Karpas-422 (cell line): ENCODE measurements around the gene GGTA1. TPM values are rescaled to one million over a fixed set of nuclear protein-coding genes. Genes with fewer than 3 reads are reported as not detected.

Experiments
- DNase-seq: peaks from one replicate; pipeline ENCODE4 v3.0.0-alpha.2; 2015
- H2AFZ ChIP-seq: fragments of 200-600 bp; sonication (generic); 2 replicates; pipeline ENCODE4 v1.6.1; 2014; ENCODE audit warnings: antibody characterized with exemption, low read length, mixed read lengths
- H3K27ac ChIP-seq: fragments of 200-600 bp; sonication (generic); 2 replicates; pipeline ENCODE4 v1.5.1; 2014; ENCODE audit warnings: mild to moderate bottlenecking, low read length, moderate library complexity
- H3K27me3 ChIP-seq: fragments of 200-600 bp; sonication (generic); 2 replicates; pipeline ENCODE4 v1.6.1; 2014; ENCODE audit warnings: low read length, mixed read lengths
- H3K36me3 ChIP-seq: fragments of 200-600 bp; sonication (generic); 2 replicates; pipeline ENCODE4 v1.6.1; 2014; ENCODE audit warnings: low read length, mixed read lengths; ENCODE audit not compliant: insufficient read depth
- H3K4me1 ChIP-seq: fragments of 200-600 bp; sonication (generic); 2 replicates; pipeline ENCODE4 v1.6.1; 2014; ENCODE audit warnings: mild to moderate bottlenecking, low read length, mixed read lengths
- H3K4me2 ChIP-seq: fragments of 200-600 bp; sonication (generic); 2 replicates; pipeline ENCODE4 v1.6.1; 2014; ENCODE audit warnings: low read length, low read depth, mild to moderate bottlenecking; ENCODE audit not compliant: poor library complexity, severe bottlenecking
- H3K4me3 ChIP-seq: fragments of 200-600 bp; sonication (generic); 2 replicates; pipeline ENCODE4 v1.5.1; 2014; ENCODE audit warnings: mild to moderate bottlenecking, antibody characterized with exemption, low read length, mixed read lengths
- H3K79me2 ChIP-seq: fragments of 200-600 bp; sonication (generic); 2 replicates; pipeline ENCODE4 v1.6.1; 2014; ENCODE audit warnings: mild to moderate bottlenecking, low read length, mixed read lengths
- H3K9ac ChIP-seq: fragments of 200-600 bp; sonication (generic); 2 replicates; pipeline ENCODE4 v1.6.0; 2014; ENCODE audit warnings: low read length
- H3K9me2 ChIP-seq: fragments of 200-600 bp; sonication (generic), shearing (Covaris generic); replicated peaks from 2 replicates; pipeline ENCODE4 v1.6.0; 2014; ENCODE audit warnings: mild to moderate bottlenecking, low read length, moderate library complexity; ENCODE audit not compliant: insufficient read depth
- H3K9me3 ChIP-seq: fragments of 300-700, 200-600 bp; sonication (generic); 2 replicates; pipeline ENCODE4 v1.6.1; 2014; ENCODE audit warnings: low read length, mixed read lengths
- H4K20me1 ChIP-seq: fragments of 200-600 bp; sonication (generic); 2 replicates; pipeline ENCODE4 v1.6.1; 2014; ENCODE audit warnings: mild to moderate bottlenecking, antibody characterized with exemption, low read length, low read depth; ENCODE audit not compliant: insufficient read depth
- total RNA-seq: library from RNA; depleted of rRNA; stranded (reverse); fragments of >200 nt; shearing (Covaris generic); gene quantifications from 2 replicates; pipeline ENCODE4 v1.2.3, GENCODE V29; 2014; ENCODE audit warnings: low replicate concordance

The GGTA1 gene
- total RNA-seq, 1 experiment from 2014 or later: not detected

DNA sequence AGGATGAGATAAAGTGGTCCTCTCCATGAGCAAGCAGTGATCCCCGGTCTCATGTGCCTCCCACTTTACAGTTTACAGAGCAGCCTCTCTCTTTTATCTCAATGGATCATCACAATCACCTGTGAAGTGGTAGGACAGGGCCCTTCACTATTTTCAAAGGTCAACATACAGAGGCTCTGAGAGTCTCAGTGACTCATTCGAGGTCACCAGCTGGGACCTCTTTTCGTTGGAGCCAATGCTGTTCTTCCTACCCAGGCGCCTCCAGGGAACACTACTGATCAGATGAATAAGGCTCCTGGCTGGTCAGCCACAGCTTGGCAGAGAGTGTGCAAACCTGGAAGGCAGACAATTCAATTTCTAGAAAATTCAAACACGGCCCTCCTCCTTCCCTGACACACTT, 16.6 kb downstream of the GGTA1 start:
- Histone ChIP-seq H3K9ac (no peak overlapping the region), H3K36me3 (no peaks in the 10 kb centered on the region), H4K20me1 (no peaks in the 10 kb centered on the region), H3K9me3 (no peaks in the 10 kb centered on the region), H3K4me3 (no peak overlapping the region), H2AFZ (no peak overlapping the region), H3K27ac (no peak overlapping the region), H3K27me3 (no peaks in the 10 kb centered on the region), H3K4me1 (no peaks in the 10 kb centered on the region), H3K9me2 (no peaks in the 10 kb centered on the region), H3K79me2 (no peaks in the 10 kb centered on the region), H3K4me2 (no peak overlapping the region)
- no peak for DNase-seq

DNA sequence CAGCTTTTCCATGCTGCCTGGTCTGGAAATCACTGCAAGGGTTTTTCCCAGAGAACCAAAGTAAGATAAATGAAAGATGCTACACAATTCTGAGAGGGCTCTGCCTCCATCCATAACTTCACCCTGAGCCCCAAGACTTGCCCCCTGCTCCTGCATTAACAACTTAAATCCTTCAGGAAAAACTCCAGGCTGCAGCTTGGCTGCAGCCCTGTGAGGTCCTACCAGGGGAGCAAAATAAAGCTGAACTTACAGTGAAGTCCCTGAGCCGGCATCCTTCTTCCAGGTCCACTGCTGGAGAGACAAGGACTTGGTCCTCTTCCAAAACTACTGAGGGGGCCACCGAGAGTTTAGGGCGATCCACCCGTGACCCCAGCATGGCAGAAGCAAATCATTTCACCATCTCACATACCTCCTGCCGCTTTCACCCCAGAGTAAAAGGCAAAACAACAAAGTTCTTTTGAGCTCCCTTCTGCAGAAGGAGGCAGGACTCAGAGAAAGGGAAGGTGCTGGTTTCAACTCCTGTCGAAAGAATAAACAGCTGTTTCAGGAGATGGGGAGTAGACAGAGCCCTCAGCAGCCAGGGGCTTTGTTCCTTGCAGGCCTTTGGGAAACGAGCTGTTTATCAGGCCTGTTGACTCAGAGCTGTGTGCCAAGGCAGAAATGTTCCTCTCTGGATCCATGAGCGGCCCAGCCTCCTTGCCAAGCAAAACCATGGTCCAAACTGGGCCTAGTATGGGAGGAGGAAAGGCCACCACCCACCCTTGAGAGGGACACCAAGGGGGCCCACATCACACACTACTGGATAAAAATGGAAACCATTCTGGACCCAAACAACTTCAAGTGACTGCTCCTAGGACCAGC, 20.6 kb downstream of the GGTA1 start:
- no peaks in the 10 kb centered on the region for H3K9me3 ChIP-seq
- no peak overlapping the region for H3K4me2 ChIP-seq
- H4K20me1 ChIP-seq: no peaks in the 10 kb centered on the region
- H3K27me3 ChIP-seq: no peaks in the 10 kb centered on the region
- no peak overlapping the region for H3K9ac ChIP-seq
- H3K9me2 ChIP-seq: no peaks in the 10 kb centered on the region
- H2AFZ ChIP-seq: no peak overlapping the region
- no peak overlapping the region for H3K27ac ChIP-seq
- no peaks in the 10 kb centered on the region for H3K79me2 ChIP-seq
- no peak for DNase-seq
- H3K4me3 ChIP-seq: no peak overlapping the region
- no peaks in the 10 kb centered on the region for H3K36me3 ChIP-seq
- H3K4me1 ChIP-seq: no peaks in the 10 kb centered on the region

DNA sequence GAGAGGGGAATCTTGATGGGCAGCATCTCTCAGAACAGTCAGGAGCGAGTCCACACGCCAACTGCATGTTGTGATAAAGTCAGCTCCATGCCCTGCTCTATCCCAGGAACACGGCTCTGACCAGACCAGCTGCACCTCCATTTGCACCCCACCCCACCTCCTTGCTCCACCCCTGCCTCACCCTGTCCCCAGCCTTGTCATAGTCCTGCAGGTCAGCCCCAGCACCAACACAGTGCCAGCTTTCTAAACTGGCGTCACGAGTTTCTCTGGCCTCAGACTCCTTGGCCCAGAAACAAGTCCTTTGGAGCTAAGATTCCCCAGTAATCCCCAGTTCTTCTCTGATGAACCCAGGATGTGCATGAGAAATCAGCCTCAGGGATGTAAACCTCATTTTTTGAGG, 23.5 kb downstream of the GGTA1 start:
- no peak overlapping the region for H2AFZ ChIP-seq
- H3K9me2 ChIP-seq: no peaks in the 10 kb centered on the region
- no peak overlapping the region for H3K9ac ChIP-seq
- no peaks in the 10 kb centered on the region for H3K36me3 ChIP-seq
- H3K27me3 ChIP-seq: no peaks in the 10 kb centered on the region
- H3K27ac ChIP-seq: no peak overlapping the region
- no peak overlapping the region for H3K4me2 ChIP-seq
- no peaks in the 10 kb centered on the region for H3K4me1 ChIP-seq
- H3K4me3 ChIP-seq: no peak overlapping the region
- H3K9me3 ChIP-seq: no peaks in the 10 kb centered on the region
- no peaks in the 10 kb centered on the region for H4K20me1 ChIP-seq
- no peaks in the 10 kb centered on the region for H3K79me2 ChIP-seq
- DNase-seq: no peak

DNA sequence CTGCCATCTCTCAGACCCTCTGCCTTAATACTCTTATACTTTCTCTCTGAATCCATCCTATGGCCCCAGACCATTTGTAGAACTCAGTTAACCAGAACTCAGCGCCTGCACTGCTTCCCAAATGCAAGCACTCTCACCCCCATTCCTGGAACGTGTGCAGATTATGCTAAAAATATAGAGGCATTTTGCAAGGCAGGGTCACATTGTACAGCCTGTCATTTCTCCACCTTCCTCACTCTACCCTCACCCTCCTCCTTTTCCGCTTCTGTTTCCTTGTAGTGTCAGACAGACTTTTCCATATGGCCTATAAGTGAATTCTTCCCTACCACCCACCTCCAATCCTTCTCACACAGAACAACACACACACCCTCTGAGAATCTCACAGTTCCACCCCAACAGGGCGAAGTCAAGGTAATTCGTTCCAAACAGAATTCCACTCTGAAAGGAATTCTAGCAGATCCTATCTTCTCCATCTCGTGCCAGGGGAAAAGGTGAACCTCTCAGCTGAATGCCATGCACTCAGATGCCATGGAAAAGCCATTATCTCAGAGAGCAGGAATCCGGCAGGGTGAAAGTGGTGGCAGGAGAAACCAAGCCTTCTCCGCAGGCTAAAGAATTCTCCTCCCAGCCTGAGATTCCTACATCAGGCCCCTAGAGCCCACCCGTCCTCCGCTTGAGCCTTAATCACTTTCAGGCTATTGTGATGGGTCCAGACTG, 25.3 kb downstream of the GGTA1 start:
- Histone ChIP-seq H3K4me3 (no peak overlapping the region), H3K9ac (no peak overlapping the region), H3K4me2 (no peak overlapping the region), H3K4me1 (no peaks in the 10 kb centered on the region), H3K79me2 (no peaks in the 10 kb centered on the region), H3K9me3 (no peaks in the 10 kb centered on the region), H3K27ac (no peak overlapping the region), H2AFZ (no peak overlapping the region), H4K20me1 (no peaks in the 10 kb centered on the region), H3K9me2 (no peaks in the 10 kb centered on the region), H3K27me3 (no peaks in the 10 kb centered on the region), H3K36me3 (no peaks in the 10 kb centered on the region)
- no peak for DNase-seq

DNA sequence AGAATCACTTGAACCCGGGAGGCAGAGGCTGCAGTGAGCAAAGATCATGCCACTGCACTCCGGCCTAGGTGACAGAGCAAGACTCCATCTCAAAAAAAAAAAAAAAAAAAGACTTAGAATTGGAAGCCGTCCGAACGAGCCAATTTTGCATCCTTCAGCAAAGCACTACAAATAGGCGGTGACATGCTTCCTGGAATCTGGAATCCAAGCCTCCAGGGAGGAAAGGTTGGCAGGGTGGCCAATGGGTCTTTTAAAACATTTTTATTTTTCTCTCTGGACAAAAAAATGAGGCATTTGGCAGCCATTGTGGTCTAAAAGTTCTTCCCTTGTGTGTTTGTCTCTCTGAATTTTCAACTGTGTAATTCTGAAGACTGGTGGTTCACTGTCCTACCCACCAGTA, 26.4 kb downstream of the GGTA1 start:
- H3K9me2 ChIP-seq: no peaks in the 10 kb centered on the region
- H4K20me1 ChIP-seq: no peaks in the 10 kb centered on the region
- H2AFZ ChIP-seq: no peak overlapping the region
- H3K36me3 ChIP-seq: no peaks in the 10 kb centered on the region
- no peak overlapping the region for H3K27ac ChIP-seq
- no peak for DNase-seq
- H3K4me2 ChIP-seq: no peak overlapping the region
- H3K4me3 ChIP-seq: no peak overlapping the region
- no peaks in the 10 kb centered on the region for H3K9me3 ChIP-seq
- no peaks in the 10 kb centered on the region for H3K4me1 ChIP-seq
- H3K27me3 ChIP-seq: no peaks in the 10 kb centered on the region
- no peaks in the 10 kb centered on the region for H3K79me2 ChIP-seq
- H3K9ac ChIP-seq: no peak overlapping the region

DNA sequence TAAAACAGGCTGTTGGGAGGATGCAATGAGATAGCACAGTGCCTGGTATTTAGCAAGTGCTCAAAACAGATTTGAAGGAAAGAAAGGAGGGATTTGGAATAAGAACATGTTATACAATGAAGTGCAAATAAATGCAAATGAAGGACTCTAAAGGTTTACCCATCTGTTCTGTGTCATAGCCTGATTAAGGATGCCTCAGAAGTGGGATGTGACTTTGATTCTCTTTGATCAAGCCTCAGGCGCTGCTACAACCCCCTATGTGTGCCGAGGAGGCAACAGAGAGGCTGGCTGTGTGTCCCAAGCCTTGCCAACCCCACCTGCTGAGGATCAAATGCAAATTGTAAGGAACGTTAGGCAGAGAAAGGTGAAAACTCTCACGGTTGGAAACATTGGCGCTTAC, 27.2 kb downstream of the GGTA1 start:
- no peak overlapping the region for H3K4me2 ChIP-seq
- H3K9ac ChIP-seq: no peak overlapping the region
- no peaks in the 10 kb centered on the region for H3K36me3 ChIP-seq
- H3K9me2 ChIP-seq: no peaks in the 10 kb centered on the region
- no peak for DNase-seq
- no peak overlapping the region for H2AFZ ChIP-seq
- H3K4me3 ChIP-seq: no peak overlapping the region
- no peak overlapping the region for H3K27ac ChIP-seq
- no peaks in the 10 kb centered on the region for H4K20me1 ChIP-seq
- H3K4me1 ChIP-seq: no peaks in the 10 kb centered on the region
- H3K9me3 ChIP-seq: no peaks in the 10 kb centered on the region
- no peaks in the 10 kb centered on the region for H3K27me3 ChIP-seq
- no peaks in the 10 kb centered on the region for H3K79me2 ChIP-seq

DNA sequence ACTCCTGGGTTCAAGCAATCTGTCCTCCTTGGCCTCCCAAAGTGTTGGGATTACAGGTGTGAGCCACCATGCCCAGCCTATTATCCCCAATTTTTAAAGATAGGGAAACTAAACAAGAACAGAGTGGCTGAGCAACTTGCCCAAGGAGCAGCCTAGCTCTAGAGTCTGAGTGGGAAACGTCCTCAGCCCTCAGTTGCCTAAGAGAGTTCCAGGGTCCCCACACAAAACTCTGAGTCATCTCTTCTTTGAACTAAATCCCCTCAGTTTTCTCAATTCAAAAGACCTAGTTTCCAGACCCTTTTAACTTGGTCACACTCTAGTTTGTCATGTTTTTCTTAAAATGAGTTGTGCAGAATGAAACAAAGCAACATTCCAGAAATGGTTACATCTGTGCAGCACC, 33.5 kb downstream of the GGTA1 start:
- Histone ChIP-seq H3K9me2 (no peaks in the 10 kb centered on the region), H3K27ac (no peak overlapping the region), H3K36me3 (no peaks in the 10 kb centered on the region), H3K9ac (no peak overlapping the region), H3K9me3 (no peaks in the 10 kb centered on the region), H3K4me3 (no peak overlapping the region), H3K27me3 (no peaks in the 10 kb centered on the region), H3K4me2 (no peak overlapping the region), H3K79me2 (no peaks in the 10 kb centered on the region), H4K20me1 (no peaks in the 10 kb centered on the region), H3K4me1 (no peaks in the 10 kb centered on the region), H2AFZ (no peak overlapping the region)
- no peak for DNase-seq

DNA sequence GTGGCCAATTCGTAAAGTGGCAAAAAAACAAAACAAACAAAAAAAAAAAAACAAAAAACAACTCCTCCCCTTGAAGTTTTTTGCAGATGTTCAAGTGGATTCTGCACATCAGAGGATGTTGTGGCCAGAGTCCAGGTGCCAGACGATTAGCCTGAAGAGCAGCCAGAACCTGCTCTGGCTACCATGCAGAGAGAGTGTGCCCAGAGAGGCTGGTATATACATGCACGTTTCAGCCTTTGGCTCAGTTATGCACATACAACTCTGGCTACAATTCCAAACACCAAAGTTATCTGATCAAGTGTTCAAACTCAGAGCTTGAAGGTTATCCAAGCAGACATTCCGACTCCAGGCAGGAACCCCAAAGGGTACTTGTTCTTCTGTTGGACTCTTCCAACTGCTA, 34.7 kb downstream of the GGTA1 start:
- Histone ChIP-seq H3K27me3 (no peaks in the 10 kb centered on the region), H3K9me2 (no peaks in the 10 kb centered on the region), H3K4me1 (no peaks in the 10 kb centered on the region), H3K4me2 (no peak overlapping the region), H2AFZ (no peak overlapping the region), H3K27ac (no peak overlapping the region), H4K20me1 (no peaks in the 10 kb centered on the region), H3K4me3 (no peak overlapping the region), H3K36me3 (no peaks in the 10 kb centered on the region), H3K79me2 (no peaks in the 10 kb centered on the region), H3K9me3 (no peaks in the 10 kb centered on the region), H3K9ac (no peak overlapping the region)
- DNase-seq: no peak
